Tibial nerve (tissue), 4 donors: Measurements from ENCODE around the gene SDK1. TPM values are rescaled to one million over a fixed set of nuclear protein-coding genes. Genes with fewer than 3 reads are reported as not detected.
"Not testable (repeated sequence)": the region's sequence is repeated elsewhere in the genome, so short reads cannot be mapped to it uniquely, and the experiment has no call there.

Experiments used
- DNase-seq, 2 donors: peaks; one replicate each; pipeline ENCODE4 v3.0.0-alpha.2; 2019; ENCODE audit warnings: low spot score in 2 of 2
- H3K27ac ChIP-seq, 4 donors: fragments of 200-600 bp; sonication (generic) in 3 of 4; one replicate each; pipeline ENCODE4 v1.5.1; 2017 to 2019; ENCODE audit warnings: mild to moderate bottlenecking in 1 of 4
- H3K27me3 ChIP-seq, 2 donors: fragments of 200-600 bp; sonication (generic) in 1 of 2; one replicate each; pipeline versions ENCODE4 v1.5.1 to v1.6.0; 2017 to 2019
- H3K36me3 ChIP-seq, 3 donors: fragments of 200-600 bp; sonication (generic); one replicate each; pipeline ENCODE4 v1.5.1; 2018 to 2019
- H3K4me1 ChIP-seq, 4 donors: fragments of 200-600 bp; sonication (generic) in 3 of 4; one replicate each; pipeline ENCODE4 v1.5.1; 2017 to 2019
- H3K4me3 ChIP-seq, 4 donors: fragments of 200-600 bp; sonication (generic) in 3 of 4; one replicate each; pipeline ENCODE4 v1.5.1; 2017 to 2019; ENCODE audit warnings: mild to moderate bottlenecking in 1 of 4, moderate library complexity in 1 of 4
- H3K9me3 ChIP-seq, 4 donors: fragments of 200-600 bp; sonication (generic) in 3 of 4; one replicate each; pipeline ENCODE4 v1.5.1; 2017 to 2019
- CTCF ChIP-seq, 5 experiments: fragments of 200-600 bp in 3 of 5; fragments of 450-650 bp in 2 of 5; sonication (generic) in 3 of 5; IDR thresholded peaks; one replicate each; pipeline ENCODE4 v1.5.1; 2016 to 2019; ENCODE audit warnings: antibody characterized with exemption in 5 of 5, mild to moderate bottlenecking in 3 of 5, moderate library complexity in 2 of 5
- EP300 ChIP-seq, 2 donors: sonication (generic); formaldehyde crosslinking; IDR thresholded peaks; one replicate each; pipeline ENCODE4 v1.6.1; 2017; ENCODE audit warnings: antibody characterized with exemption in 2 of 2, mild to moderate bottlenecking in 1 of 2
- POLR2A ChIP-seq, 2 donors: fragments of 450-650 bp; IDR thresholded peaks; one replicate each; pipeline ENCODE4 v1.6.1; 2017; ENCODE audit warnings: antibody characterized with exemption in 2 of 2, mild to moderate bottlenecking in 2 of 2, moderate library complexity in 2 of 2
- WGBS, 2 donors: methylation state at CpG; one replicate each; pipeline ENCODE4 v1.1.5; 2018; 5-methylcytosine and 5-hydroxymethylcytosine counted together
- total RNA-seq, 4 donors: library from RNA; depleted of rRNA; stranded (reverse); fragments of >200 nt; gene quantifications; one replicate each; pipeline ENCODE4 v1.1.0, GENCODE V29; 2016

Gene SDK1
- total RNA-seq, 4 donors from 2014 or later, result 8.2 to 16.2 (median 12.9) TPM

DNA sequence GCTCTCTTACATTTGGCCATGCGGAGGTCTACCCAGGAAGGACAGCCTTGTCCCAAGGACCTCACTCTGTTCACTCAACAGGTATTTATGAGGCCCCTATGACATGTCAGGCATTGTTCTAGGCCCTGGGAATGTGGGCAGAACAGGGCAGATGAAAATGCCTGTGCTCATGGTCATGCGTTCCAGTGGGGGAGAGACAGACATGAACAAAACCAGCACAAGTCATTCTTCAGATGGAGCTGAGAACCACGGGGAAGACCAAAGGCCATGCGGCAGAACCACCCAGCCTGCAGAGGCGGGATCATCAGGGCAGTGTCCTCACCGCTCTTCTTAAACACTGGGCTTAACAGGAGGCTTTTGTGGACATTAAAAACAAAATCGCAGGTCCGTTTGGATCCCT is 636.1 kb downstream of the SDK1 start:
- Histone ChIP-seq H3K4me3 (no peak overlapping the region), H3K9me3 (peaks cover 0 to 10% (median 0%) of the 10 kb centered on the region in 4 donors), H3K27ac (no peak overlapping the region), H3K4me1 (no peaks in the 10 kb centered on the region), H3K36me3 (no peaks in the 10 kb centered on the region), H3K27me3 (no peaks in the 10 kb centered on the region)
- WGBS, 2 donors, result 92 to 95% methylated on average over 8 of the region's 8 CpGs
- DNase-seq, result no peak
- TF ChIP-seq EP300 (IDR thresholded peaks at IDR 0.05) (no peak), POLR2A (IDR thresholded peaks at IDR 0.05) (no peak), CTCF (IDR thresholded peaks at IDR 0.05) (no peak)

GRCh38 chr7:3937605-3938004 is 636.6 kb downstream of the SDK1 start:
- Histone ChIP-seq H3K9me3 (peaks cover 0 to 10% (median 0%) of the 10 kb centered on the region in 4 donors), H3K27me3 (no peaks in the 10 kb centered on the region), H3K36me3 (no peaks in the 10 kb centered on the region), H3K4me1 (no peaks in the 10 kb centered on the region), H3K4me3 (no peak overlapping the region), H3K27ac (no peak overlapping the region)
- WGBS, 2 donors, result 95 to 96% methylated on average over 14 of the region's 14 CpGs
- no peak for TF ChIP-seq EP300 (IDR thresholded peaks at IDR 0.05)
- TF ChIP-seq CTCF (IDR thresholded peaks at IDR 0.05), result no peak
- DNase-seq, result no peak

- not testable (repeated sequence) for DNase-seq, H3K4me1 ChIP-seq, H3K4me3 ChIP-seq, H3K27ac ChIP-seq, H3K27me3 ChIP-seq, H3K36me3 ChIP-seq
- 93% methylated on average over 12 of the region's 12 CpGs for WGBS, 2 donors
- H3K9me3 ChIP-seq, result peaks cover 0 to 12% (median 3%) of the 10 kb centered on the region in 4 donors
These were observed 640.7 kb downstream of the SDK1 start for GRCh38 chr7:3941706-3942105.

DNA sequence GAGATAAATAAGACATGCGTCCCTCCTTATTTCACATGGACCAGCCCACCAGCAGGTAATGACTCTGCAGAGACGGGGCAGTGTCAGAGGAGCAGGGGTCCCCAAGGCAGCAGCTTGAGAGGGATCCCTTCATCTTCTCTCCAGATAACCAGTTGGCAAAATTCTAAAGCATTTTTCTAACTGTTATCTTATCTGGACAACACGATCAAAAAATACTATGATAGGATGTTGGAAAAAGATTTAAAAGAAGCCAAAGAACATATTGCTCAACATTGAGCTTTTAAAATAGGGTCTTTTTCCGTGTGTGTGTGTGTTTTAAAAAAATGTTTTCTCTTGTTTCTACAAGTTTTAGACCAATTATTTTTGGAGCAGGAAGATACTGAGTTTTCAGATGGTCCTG is 641.2 kb downstream of the SDK1 start:
- H3K27me3 ChIP-seq, result no peaks in the 10 kb centered on the region
- no peak for TF ChIP-seq POLR2A (IDR thresholded peaks at IDR 0.05)
- TF ChIP-seq CTCF (IDR thresholded peaks at IDR 0.05), result no peak
- no peak for TF ChIP-seq EP300 (IDR thresholded peaks at IDR 0.05)
- H3K27ac ChIP-seq, result no peak overlapping the region
- no peak overlapping the region for H3K4me3 ChIP-seq
- no peak for DNase-seq
- H3K4me1 ChIP-seq, result no peaks in the 10 kb centered on the region
- WGBS, 2 donors, result 65 to 72% methylated on average over 4 of the region's 4 CpGs
- peaks cover 0 to 12% (median 3%) of the 10 kb centered on the region in 4 donors for H3K9me3 ChIP-seq
- no peaks in the 10 kb centered on the region for H3K36me3 ChIP-seq

DNA sequence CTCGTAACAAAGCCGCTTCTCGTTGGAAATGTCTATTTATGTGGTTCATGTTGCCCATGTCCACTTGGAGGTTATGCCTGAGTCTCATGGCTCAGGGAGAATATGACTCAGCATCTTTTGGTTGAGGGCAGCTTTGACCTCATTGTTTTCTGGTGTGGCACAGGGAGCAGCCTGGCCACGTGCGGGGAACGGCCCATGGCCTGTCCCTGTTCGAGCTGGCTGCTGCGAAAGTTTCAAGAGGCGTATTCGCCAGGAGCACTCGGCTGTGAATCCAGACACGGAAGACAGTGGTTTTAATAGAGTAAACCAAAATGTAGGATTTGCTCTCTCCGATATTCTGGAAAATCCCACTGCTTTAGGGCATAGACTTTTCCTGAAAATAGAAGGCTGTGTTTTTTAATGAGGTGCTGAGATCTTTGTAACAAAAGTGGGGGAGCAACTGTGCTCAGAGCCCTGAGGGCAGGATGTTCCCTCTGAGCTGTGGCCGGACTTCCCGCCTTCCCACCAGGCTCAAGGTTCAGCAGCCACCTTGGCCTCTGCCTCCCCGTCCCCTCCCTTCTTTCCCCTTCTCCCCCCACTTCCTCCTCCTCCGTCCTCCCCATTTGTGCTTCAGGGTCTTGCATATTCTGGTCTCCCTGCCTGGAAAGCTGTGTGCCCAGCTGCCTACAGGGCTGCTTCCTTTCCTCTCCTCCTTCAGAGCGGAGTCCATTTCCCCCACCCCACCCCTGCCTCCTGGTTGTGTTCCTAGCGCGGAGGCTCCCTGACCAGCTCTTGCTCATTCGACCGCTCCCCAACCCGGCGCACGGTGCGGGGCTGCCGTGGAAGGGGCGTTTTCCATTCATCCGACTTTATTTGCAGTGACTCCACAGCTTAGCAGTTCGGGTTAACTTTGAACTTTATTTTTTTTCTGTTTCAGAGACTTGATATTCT is 642.0 kb downstream of the SDK1 start:
- H3K27ac ChIP-seq, result no peak overlapping the region
- H3K9me3 ChIP-seq, result peaks cover 0 to 12% (median 3%) of the 10 kb centered on the region in 4 donors
- H3K4me1 ChIP-seq, result no peaks in the 10 kb centered on the region
- no peaks in the 10 kb centered on the region for H3K27me3 ChIP-seq
- 73 to 81% methylated on average over 30 of the region's 30 CpGs for WGBS, 2 donors
- H3K36me3 ChIP-seq, result no peaks in the 10 kb centered on the region
- no peak overlapping the region for H3K4me3 ChIP-seq
- no peak for DNase-seq
- TF ChIP-seq POLR2A (IDR thresholded peaks at IDR 0.05), result no peak
- TF ChIP-seq EP300 (IDR thresholded peaks at IDR 0.05), result no peak
- TF ChIP-seq CTCF (IDR thresholded peaks at IDR 0.05), result no peak
